ENCODE results near the gene IQGAP1.

IQGAP1 gene

GRCh38 chr15:90550919-90551318, 162.9 kb downstream of the IQGAP1 start:
- H3K4me3 ChIP-seq (ENCODE audit: low read depth, low read length), result no peak overlapping the region
- no peak for DNase-seq (ENCODE audit: low read depth)

Measured in skeletal muscle cell (primary cell).